ENCODE data around the gene ATAD3A. TPM values are rescaled to one million over a fixed set of nuclear protein-coding genes. Genes with fewer than 3 reads are reported as not detected.
A peak's percentile ranks its signal among the peaks of the same experiment; 100 is the strongest.

Gene ATAD3A
- total and polyA plus RNA-seq, 2 experiments from 2014 or later, result 61.7 to 77.9 TPM

DNA sequence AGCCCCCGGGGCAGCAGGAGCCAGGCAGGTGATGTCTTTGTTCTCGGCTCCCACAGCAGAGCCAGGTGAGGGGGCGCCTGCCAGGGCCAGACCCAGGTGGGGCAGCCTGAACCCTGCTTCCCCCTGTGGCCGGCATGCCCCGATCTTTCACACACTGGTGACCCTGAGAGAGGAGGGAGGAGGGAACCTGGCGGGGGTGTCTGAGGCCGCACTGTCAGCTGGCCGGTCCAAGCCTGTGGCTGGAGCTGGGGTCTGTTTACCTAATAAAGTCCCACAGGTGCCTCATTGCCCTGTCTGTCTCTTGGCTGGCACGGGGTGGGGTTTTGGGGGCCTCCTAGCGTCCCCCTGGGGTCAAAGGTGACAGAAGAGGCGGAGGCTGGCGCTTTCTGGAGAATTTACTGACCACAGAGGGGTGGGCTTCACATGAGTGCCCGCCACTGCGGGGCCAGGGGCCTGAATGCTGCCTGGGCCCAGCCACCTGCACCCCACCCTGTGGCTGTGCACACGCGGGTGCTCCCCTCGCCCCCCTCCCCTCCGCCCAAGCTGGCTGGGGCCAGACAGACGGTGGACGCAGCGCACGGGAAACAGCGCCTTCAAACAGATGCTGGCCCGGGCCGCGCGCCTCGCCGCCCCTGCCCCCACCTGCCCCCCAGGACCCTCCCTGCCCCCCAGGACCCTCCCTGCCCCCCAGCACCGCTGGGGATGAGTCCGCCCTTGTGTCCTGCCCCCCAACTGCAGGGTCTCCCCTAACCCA lies 22.6 kb downstream of the ATAD3A start:
- H3K4me3 ChIP-seq, result no peak overlapping the region
- TF ChIP-seq, protein P1, sequence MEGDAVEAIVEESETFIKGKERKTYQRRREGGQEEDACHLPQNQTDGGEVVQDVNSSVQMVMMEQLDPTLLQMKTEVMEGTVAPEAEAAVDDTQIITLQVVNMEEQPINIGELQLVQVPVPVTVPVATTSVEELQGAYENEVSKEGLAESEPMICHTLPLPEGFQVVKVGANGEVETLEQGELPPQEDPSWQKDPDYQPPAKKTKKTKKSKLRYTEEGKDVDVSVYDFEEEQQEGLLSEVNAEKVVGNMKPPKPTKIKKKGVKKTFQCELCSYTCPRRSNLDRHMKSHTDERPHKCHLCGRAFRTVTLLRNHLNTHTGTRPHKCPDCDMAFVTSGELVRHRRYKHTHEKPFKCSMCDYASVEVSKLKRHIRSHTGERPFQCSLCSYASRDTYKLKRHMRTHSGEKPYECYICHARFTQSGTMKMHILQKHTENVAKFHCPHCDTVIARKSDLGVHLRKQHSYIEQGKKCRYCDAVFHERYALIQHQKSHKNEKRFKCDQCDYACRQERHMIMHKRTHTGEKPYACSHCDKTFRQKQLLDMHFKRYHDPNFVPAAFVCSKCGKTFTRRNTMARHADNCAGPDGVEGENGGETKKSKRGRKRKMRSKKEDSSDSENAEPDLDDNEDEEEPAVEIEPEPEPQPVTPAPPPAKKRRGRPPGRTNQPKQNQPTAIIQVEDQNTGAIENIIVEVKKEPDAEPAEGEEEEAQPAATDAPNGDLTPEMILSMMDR (IDR thresholded peaks at IDR 0.05; ENCODE audit: low read depth, low read length), result no peak
- H3K27me3 ChIP-seq, result no peaks in the 10 kb centered on the region
- DNase-seq (ENCODE audit: low read depth in 1 of 2, low spot score in 1 of 2), result no peak
- H3K36me3 ChIP-seq, result no peaks in the 10 kb centered on the region
- H3K4me1 ChIP-seq (ENCODE audit: low read depth), result peaks cover 19% of the 10 kb centered on the region
- H3K27ac ChIP-seq, result peak overlapping the region; percentile 71
- H3K9me3 ChIP-seq (ENCODE audit: low read depth), result no peaks in the 10 kb centered on the region

- no peak for DNase-seq (ENCODE audit: low read depth in 1 of 2, low spot score in 1 of 2)
- no peaks in the 10 kb centered on the region for H3K9me3 ChIP-seq (ENCODE audit: low read depth)
- H3K27me3 ChIP-seq, result no peaks in the 10 kb centered on the region
- H3K36me3 ChIP-seq, result no peaks in the 10 kb centered on the region
- H3K4me3 ChIP-seq, result no peak overlapping the region
- H3K27ac ChIP-seq, result peak overlapping the region; percentile 71
- H3K4me1 ChIP-seq (ENCODE audit: low read depth), result peaks cover 19% of the 10 kb centered on the region
- TF ChIP-seq, protein P1 (IDR thresholded peaks at IDR 0.05; ENCODE audit: low read depth, low read length), result no peak
Observed at GRCh38 chr1:1535201-1536018, 23.4 kb downstream of the ATAD3A start.

GRCh38 chr1:1536019-1536937 lies 24.3 kb downstream of the ATAD3A start:
- TF ChIP-seq, protein P1 (IDR thresholded peaks at IDR 0.05; ENCODE audit: low read depth, low read length), result no peak
- H3K27me3 ChIP-seq, result no peaks in the 10 kb centered on the region
- no peak overlapping the region for H3K4me3 ChIP-seq
- peaks cover 22% of the 10 kb centered on the region for H3K4me1 ChIP-seq (ENCODE audit: low read depth)
- H3K27ac ChIP-seq, result peak overlapping the region; percentile 82
- peak in 1 of 2 donors; percentile 48 for DNase-seq (ENCODE audit: low read depth in 1 of 2, low spot score in 1 of 2)
- peaks cover under 1% of the 10 kb centered on the region for H3K36me3 ChIP-seq
- H3K9me3 ChIP-seq (ENCODE audit: low read depth), result no peaks in the 10 kb centered on the region

DNA sequence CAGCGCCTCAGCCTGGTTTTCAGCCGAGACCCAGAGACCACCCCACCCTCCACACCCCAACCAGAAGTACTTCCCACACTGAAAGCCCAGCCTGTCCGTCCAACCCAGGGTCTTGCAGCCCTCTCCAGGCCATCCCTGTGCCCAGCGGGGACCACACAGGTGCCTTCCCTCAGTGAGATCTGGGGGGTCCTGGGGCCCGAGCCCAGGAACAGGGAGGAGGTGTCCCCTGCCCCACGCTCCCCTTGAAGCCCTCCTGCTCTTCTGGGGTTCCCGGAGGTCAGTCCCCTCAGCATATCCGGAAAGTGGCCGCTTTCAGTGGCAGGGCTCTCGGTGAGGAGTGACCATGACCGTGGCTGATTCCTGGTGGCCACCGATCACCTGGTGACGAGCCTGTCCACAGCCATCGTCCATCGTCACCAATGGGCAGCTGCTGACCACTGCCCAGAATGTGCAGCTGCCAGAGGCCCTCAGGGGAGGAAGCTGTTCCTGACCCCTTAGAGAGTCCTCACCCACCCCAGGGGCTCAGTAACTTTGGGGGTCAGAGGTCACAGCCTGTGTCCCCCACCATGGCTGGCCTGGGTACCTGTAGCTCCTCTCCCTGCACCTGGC lies 25.1 kb downstream of the ATAD3A start:
- peak overlapping the region; percentile 82 for H3K27ac ChIP-seq
- TF ChIP-seq, protein P1 (IDR thresholded peaks at IDR 0.05; ENCODE audit: low read depth, low read length), result no peak
- no peaks in the 10 kb centered on the region for H3K9me3 ChIP-seq (ENCODE audit: low read depth)
- no peaks in the 10 kb centered on the region for H3K27me3 ChIP-seq
- no peak overlapping the region for H3K4me3 ChIP-seq
- DNase-seq (ENCODE audit: low read depth in 1 of 2, low spot score in 1 of 2), result no peak
- peaks cover 6% of the 10 kb centered on the region for H3K36me3 ChIP-seq
- H3K4me1 ChIP-seq (ENCODE audit: low read depth), result peaks cover 22% of the 10 kb centered on the region
